HG03521 (cell line): Measurements from ENCODE around the gene VWA3B.
"Not testable (repeated sequence)": the region's sequence is repeated elsewhere in the genome, so short reads cannot be mapped to it uniquely, and the experiment has no call there.

Experiments
- ATAC-seq: cut with Tn5 transposase; IDR thresholded peaks from one replicate; pipeline ENCODE4 v1.9.1; 2021; ENCODE audit warnings: mild to moderate bottlenecking, moderate library complexity; ENCODE audit not compliant: unreplicated experiment

VWA3B gene

DNA sequence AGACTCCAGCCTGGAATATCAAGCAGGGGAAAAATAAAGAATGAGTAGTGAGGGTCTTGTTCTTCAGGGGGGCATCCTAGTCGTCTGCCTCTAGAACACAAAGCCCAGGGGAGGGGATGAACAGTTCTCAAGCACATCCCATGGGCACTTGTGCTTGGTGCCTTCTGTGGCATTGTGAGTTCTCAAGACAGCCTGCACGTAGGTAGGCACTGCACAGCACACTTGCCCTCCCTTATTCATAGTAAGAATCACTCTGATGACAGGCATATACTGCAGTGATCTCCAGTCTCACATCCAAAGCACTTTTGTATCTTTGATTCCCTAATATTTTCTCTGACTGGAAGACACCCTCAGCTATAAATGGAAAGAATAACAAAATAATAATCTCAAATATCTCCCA is 154.6 kb downstream of the VWA3B start:
- ATAC-seq = no peak

DNA sequence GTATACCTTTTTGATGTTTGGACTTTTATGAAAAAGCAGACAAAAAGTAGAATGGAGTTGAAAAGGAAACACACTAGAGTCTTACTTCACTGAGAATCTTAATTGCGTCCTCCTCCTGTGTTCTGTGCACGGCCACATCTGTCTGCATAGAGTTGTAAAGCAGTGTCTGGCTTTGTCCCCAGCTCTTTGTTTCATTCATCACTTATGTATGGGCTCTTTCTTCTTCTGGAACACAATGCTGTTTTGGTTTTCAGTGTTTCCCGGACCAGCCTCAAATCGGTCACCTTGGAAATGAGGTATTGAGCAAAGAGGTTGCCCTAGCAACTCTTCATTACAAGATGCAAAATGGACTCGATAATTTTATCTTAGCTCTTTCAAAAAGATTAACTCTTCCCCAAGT is 155.0 kb downstream of the VWA3B start:
- ATAC-seq = no peak

DNA sequence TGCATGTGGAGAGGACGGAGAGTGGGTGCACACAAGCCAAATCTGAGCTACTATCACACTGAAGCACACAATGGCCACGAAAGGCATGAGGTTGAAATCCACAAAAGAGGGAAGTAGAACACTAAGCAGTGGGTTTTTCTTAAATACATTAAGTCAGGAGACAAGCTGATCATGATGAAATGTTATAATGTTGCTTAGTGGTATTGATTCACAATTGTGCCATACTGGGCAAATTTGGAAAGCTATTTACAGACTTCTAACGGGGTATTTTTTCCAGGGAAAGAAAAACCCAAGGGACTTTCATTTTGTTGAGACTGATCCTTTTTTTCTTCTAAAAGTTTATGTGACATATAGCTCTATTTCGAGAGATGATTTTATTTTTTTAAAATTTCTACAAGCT is 158.5 kb downstream of the VWA3B start:
- no peak for ATAC-seq

DNA sequence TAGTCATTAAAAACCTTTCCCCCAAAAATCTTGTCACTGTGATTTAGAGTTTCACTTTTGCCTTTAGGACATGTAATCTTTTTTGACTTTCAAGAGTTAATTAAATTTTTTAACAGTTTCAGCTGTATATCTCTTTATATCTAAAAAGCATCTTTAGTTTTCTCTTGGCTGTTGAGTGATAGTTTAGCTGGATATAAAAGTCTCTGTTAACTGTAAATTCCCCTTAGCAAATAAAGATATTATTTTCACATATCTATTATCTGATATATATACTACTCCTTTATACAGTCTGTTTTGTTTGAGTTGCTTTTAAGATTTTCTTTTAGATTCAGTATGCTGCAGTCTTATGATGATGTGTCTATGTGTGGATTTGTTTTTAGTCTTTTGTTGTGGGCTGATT is 160.4 kb downstream of the VWA3B start:
- no peak for ATAC-seq

DNA sequence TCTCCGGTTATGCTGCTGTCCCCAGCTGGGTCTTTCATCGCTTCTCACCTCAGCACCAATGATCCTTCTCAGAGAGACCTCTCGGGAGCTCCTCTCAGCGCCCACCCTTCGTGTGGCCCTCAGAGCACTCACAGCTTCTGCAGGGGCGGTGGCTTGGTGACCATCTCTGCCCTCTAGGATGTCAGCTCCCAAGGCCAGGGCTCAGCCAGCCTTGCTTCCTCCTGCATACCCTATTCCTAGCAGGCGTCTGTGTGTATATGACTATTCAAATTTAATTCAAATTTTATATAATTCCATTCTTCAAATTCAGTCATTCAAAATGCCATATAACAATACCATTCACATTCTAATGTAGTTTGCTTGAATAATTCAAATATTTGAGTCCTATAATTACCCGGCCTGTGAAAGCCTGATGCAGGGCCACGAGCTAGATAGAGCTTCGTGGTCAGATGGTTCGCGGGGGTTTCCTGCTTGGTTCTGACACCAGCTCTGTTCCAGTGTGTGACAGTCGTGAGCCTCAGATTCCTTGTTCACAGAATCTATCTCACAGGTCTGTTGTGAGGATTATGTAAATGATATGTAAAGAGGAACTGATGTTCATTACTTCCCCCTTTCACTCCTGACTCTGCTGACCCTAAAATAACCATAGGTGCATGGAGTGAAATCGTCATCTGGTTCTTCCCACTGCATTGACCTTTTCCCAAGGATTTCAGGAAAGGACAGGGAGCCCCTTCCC is 165.2 kb downstream of the VWA3B start:
- no peak for ATAC-seq

DNA sequence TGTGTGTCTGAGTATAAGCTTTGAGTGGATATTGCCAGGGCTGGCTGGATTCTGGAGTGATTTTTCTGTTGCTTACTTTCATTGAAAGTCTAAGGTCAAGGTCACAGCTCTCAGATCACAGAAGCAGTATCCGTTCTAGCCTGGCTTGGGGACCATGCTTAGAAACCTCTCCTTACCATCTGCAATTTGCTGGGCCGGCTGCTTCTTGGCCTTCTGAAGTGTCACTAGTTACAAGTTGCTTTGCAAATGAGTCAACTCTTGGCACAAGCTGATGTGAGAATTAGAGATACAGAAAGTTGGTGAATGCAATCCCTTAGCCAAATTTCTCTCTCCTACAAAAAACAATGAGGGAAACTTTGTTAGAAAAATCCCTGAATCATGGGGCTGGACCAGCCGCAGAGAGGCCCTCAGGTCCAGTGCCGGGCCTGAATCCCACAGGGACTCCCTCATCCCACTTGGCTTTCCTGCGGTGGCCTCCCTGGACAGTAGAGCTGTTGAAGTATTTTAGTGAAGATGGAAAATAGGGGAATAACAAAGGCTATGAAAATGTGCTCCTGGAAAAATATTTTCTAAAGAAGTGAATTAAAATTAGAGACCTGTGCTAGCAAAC is 166.6 kb downstream of the VWA3B start:
- ATAC-seq = no peak

DNA sequence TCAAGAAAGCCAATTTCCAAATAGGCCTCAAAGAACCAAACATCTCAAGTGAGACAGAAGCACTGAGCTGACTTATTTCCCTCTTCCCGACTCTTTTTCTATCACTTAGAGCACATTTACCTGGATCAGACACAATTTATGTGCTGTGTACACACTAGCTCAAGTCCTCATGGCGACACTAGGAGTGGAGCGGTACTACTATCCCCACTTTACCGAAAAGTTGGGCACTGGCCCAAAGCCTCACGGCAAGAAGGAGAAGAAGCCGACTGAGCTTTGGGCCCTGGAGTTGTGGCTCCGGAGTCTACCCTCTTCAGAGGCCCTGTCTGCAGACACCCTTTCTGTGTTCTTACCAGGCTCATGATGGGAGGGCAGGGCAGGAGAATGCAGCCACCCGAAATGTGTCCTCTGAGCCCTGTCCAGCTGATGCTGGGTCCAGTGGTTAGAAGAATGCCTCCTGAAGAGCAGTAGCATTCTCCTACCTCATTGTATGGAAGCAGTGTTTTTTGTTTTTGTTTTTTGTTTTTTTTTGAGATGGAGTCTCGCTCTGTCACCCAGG is 167.6 kb downstream of the VWA3B start:
- no peak for ATAC-seq

DNA sequence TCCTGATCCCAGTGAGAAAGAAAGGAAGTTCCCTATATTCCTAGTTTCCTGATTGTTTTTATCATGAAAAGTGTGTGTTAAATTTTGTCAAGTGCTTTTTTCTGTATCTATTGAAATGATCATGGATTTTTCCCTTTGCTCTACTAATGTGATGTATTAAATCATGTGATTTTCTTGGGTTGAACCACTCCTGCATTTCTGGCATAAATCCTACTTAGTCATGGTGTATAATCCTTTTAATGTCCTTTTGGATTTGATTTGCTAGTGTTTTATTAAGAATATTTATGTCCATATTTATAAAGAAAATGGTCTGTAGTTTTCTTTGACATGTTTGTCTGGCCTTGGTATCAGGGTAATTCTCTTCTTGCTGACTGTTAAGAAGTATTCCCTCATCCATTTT is 171.9 kb downstream of the VWA3B start:
- ATAC-seq = no peak

DNA sequence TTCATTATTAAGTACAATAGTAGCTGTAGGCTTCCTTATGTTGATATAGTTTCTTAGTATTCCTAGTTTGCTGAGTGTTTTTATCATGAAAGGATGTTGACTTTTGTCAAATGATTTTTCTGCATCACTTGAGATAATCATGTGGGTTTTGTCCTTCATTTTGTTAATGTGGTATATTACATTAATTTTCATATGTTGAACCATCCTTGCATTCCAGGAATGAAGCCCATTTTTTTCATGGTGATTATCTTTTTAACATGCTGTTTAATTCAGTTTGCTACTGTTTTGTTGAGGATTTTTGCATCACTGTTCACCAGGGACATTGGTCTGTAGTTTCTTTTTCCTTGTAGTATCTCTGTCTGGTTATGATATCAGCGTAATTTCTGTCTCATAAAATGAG is 176.4 kb downstream of the VWA3B start:
- no peak for ATAC-seq

DNA sequence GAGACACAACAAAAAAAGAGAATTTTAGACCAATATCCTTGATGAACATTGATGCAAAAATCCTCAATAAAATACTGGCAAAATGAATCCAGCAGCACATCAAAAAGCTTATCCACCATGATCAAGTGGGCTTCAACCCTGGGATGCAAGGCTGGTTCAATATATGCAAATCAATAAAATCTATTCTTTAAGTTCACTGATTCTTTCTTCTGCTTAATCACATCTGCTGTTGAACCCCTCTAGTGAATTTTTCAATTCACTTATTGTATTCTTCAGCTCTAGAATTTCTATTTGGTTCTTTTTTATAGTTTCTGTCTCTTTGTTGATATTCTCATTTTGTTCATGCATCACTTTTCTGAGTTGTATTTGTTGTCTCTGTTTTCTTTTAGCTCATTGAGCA is 181.3 kb downstream of the VWA3B start:
- ATAC-seq = not testable (repeated sequence)

DNA sequence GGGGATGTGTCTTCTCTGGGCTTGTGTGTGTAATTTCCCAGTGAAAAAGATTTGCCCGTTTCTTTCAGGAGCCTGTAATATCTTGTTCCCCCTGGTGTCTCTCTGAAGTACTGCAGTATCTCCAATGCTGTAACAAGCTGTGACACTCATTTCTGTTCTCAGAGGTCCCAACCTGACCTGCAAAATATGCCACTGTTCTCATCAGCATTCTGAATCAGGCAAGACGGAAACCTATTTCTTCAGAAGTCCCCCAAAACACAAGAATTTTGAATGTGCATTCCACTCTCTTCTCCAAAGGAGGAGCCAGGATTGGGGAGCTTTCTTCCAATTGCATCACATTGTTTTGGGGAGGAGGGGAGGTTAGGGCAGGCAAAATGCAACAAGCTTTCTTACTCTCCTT is 182.3 kb downstream of the VWA3B start:
- no peak for ATAC-seq

DNA sequence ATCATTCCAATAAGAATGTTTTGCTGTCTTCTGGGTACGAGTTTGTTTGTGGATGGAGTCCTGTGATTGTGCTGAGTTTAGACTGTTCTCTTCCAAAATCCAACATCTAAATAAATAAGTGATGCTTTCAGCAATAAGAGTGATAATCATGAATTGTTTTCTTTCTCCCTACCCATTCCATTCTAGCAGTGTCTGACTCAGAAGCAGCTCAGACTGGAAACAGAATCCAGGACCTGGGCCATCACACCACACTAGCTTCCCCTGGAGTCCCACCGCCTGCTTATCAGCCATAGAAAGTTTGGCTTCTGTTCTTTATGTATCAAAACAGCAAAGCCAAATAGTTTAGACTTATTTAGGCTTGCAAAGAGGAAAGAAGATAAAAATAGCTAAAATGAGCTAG is 182.9 kb downstream of the VWA3B start:
- ATAC-seq = no peak

DNA sequence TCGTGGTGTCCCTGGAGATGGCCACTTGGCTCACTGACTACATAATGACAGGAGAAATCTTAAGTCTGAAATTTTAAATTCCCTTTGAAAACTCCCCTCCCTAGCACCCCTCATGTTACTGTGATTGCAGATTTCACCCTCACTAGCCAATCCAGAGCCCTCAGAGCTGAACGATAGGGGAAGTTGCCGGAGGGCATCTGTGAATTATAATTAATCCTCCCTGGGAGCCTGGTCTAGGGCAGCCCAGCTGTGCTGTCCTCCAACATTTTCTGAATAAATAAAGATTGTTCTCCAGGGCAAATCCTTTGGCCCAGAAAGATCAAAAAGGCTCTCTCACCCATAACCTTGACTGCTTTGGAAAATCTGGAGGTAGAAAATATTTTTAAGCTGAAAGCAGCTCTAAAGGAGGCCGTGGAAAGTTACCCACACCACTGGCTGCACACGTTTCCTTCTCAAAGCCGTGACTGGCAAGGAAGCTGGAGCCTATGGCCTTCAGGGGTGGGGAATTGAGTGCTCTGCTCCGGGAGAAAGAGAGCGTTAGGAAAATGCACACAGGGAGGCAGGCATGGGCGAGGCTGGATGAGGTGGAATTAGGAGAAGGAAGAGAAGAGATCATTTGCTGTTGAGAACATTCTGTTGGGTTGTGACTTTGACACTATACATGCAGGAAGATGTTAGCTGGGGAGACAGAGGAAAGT is 190.3 kb downstream of the VWA3B start:
- ATAC-seq = no peak

DNA sequence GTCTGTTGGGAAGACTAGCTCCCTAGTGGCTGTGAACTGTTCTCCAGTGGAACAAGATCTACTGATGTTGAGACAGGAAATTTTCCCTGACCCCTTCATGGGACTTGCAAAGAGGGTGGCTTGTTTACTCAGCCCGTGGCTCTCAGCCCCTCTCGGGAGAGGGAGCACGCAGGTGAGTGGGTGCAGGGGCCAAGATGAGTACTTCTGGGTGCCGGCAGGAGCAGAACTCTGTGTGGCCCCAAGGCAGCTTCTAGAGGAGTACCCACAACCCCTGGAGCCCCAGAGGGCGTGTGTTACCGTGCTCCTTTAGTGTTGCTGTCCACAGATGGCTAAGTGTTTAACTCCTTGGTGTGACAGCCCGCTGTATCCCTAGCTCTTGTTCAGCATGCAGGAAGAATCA is 191.1 kb downstream of the VWA3B start:
- no peak for ATAC-seq

DNA sequence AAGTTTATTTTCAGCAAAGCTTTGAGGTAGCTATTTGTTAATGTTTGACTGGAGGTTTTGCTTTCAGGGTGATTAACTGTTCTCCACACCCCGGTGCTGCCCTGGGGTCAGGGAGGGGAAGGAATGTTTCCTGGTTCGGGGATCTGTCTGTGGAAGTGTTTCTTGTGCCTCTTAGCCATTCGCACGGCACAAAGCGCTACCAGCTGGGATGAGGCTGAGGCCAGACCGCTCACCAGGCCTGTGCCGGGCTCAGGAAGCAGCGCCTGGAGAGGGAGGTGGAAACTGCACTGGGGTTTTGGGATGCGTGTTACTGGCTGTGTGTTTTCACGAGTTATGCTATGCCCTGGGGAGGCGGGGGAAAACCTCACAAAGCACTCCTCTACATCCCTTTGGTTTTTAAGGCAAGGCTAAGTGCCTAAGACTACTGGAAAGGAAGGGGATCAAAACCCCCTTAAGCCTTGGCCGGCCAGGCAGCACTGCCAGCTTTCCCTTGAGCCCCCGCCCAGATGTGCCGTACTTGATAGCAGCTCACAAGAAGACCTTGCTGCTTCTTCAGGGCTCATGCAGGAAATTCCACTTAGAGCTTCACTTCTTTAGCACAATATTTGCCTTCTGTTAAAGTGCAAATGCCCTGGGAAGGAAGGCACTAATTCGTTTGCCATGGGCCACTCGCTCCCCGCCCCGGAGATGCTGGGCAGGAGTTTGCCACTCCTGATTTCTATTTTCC is 193.6 kb downstream of the VWA3B start:
- no peak for ATAC-seq

DNA sequence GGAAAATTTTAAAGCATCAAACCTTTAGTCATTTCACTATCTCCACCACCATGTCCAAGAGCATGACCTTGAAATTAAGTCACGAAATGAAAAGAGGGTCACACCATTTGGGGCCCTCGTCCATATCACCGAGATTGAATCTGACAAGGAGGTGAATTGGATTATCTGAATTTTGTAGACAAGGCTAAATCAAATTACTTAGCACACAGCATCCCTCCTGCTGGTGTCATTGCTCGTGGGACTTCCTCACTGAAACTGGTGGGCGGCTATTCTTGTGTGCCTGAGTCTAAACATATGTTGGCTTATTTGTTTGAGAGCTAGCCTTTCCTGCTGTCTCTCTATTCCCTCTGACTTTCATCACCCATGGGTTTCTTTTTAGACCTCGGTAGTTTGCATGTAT is 194.6 kb downstream of the VWA3B start:
- no peak for ATAC-seq

DNA sequence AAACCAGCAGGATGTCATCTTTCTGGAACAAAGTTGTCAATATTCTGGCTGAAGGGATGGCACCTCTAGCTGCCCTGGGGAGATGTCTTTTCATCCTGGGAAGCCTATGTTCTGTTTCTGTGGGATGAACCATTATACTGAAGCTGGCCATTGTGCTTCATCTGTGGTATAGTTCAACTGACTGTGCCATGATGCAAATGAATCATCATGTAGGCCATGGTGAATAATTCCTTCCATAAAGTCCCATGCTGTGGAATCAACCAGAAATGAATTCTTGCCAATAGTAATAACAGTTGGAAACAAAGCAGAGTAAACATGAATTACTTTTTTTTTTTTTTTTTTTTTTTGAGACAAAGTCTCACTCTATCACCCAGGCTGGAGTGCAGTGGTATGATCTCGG is 195.1 kb downstream of the VWA3B start:
- ATAC-seq = no peak

DNA sequence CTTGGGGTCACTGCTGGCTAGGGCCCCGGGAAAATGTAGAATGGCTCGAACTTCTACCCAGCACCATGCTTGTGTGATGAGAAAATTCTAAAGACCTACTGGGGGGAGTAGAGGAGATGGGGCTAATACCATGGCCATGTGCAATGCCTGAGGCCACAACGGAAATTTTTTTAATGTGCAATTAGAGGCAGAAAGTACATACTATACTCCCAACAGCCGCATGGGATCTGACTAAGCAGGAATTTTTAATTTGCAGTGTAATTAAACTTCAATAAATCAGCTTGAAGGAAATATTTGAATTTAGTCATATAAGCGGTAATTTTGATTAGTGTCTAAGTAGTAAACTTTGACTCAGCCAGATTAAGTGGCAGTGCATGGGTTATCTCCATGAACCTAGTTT is 206.1 kb downstream of the VWA3B start:
- ATAC-seq = no peak

DNA sequence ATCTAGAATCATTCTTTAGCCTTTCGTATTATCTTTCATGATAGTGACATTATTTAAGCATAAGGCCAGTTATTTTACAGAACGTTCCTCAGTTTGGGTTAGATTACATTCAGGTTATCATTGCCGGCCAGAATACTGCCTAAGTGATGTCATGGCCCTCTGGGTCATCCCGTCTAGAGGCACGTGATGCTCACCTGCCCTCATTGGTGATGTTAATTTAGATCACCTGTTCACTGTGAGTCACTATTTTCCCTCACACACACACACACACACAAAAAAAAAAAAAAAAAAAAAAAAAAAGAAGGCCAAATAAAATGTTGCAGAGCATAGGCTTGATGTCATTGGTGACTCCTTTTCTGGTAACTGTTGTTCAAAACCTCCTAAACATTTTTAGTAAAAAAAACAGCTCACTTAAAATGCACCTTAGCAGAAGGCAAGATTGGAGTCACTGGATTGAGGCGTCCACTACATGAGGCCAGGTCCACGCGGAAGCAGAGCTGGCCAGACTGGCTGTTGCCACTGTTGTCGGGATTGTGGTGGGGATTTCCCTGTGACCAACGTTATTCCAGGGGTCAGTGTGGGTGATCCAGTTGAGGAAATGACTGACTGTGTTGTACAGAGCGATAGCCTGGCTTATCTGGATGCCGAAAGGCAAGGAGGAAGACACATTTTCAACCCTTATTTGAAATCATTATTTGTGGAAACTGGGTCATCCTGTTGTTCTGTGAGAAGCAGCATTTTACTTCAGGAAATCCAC is 207.1 kb downstream of the VWA3B start:
- no peak for ATAC-seq

DNA sequence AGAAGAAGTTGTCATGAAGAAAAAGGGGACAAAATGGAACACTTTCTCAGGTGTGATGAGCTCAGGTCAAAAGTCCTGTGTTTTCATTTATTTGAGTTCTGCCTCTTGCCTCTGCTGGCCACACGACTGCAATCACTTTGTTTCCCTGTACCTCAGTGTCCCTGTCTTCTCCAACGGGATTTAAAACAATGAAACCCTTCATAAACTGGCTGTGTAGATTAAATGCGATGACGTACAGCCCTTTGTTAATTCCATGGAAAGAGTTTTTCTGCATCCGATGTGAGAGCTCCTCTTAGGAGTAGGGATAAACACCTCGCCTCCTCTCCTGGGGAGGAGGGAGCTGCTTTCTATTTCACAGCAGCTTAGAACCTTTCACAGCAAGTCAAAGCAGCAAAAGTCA is 207.7 kb downstream of the VWA3B start:
- no peak for ATAC-seq

DNA sequence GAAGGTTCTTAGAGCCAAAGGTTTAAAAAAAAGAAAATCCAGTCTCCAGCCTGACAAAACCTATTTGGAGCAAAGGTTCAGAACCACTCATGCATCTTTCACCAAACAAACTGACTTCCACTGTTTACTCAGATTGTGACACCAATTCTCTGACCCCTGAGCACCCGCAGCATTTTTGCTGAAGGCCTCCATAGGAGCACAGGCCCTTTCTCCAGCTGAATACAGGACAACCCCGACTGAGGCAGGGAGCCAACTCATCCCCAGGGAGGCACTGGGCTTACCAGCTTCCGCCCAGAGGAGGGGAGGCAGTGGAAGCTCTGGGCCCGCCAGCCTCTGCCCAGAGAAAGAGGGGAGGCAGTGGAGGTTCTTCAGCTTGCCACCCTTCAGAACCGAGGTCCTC is 208.3 kb downstream of the VWA3B start:
- no peak for ATAC-seq
